ENCODE data around the gene ANKRD40.

GRCh38 chr17:50679008-50679544 is 28.6 kb downstream of the ANKRD40 start:
- no peak for TF ChIP-seq GATA3 (IDR thresholded peaks at IDR 0.05; ENCODE audit: low read depth, low read length)
- no peak for TF ChIP-seq GATA2 (IDR thresholded peaks at IDR 0.05; ENCODE audit: low read depth, low read length)
